Heart left ventricle (tissue), 16 donors: ENCODE measurements around the gene SRRD. TPM values are rescaled to one million over a fixed set of nuclear protein-coding genes. Genes with fewer than 3 reads are reported as not detected.

Experiments
- ATAC-seq, 4 donors: fragments of 200-7000 bp; cut with Tn5 transposase; one replicate each; pipeline ENCODE4 v1.9.1; 2020 to 2022; ENCODE audit warnings: moderate library complexity in 4 of 4, mild to moderate bottlenecking in 3 of 4, moderate number of reproducible peaks in 1 of 4
- DNase-seq, 5 donors: peaks; one replicate each; pipeline ENCODE4 v3.0.0-alpha.2; 2020
- H3K27ac ChIP-seq, 12 donors: fragments of 200-600 bp; sonication (generic) in 4 of 12; one replicate each; pipeline versions ENCODE4 v1.5.0 to v1.8.0; 2016 to 2022; ENCODE audit warnings: mild to moderate bottlenecking in 2 of 12
- H3K27me3 ChIP-seq, 9 donors: fragments of 200-600 bp; sonication (generic) in 2 of 9; one replicate each; pipeline versions ENCODE4 v1.5.1 to v1.8.0; 2016 to 2022; ENCODE audit warnings: mild to moderate bottlenecking in 3 of 9
- H3K36me3 ChIP-seq, 9 donors: fragments of 200-600 bp; sonication (generic) in 2 of 9; one replicate each; pipeline versions ENCODE4 v1.5.0 to v1.8.0; 2018 to 2022; ENCODE audit warnings: mild to moderate bottlenecking in 2 of 9
- H3K4me1 ChIP-seq, 12 donors: fragments of 200-600 bp; sonication (generic) in 4 of 12; one replicate each; pipeline versions ENCODE4 v1.5.0 to v1.8.0; 2016 to 2022; ENCODE audit warnings: mild to moderate bottlenecking in 3 of 12
- H3K4me3 ChIP-seq, 12 donors: fragments of 200-600 bp; sonication (generic) in 4 of 12; one replicate each; pipeline versions ENCODE4 v1.5.0 to v1.8.0; 2017 to 2022; ENCODE audit warnings: mild to moderate bottlenecking in 9 of 12, moderate library complexity in 4 of 12
- H3K9me3 ChIP-seq, 12 donors: fragments of 200-600 bp; sonication (generic) in 4 of 12; one replicate each; pipeline versions ENCODE4 v1.5.0 to v1.8.0; 2016 to 2022; ENCODE audit warnings: mild to moderate bottlenecking in 1 of 12
- CTCF ChIP-seq, 12 donors: fragments of 200-600 bp; sonication (generic) in 4 of 12; IDR thresholded peaks; one replicate each; pipeline versions ENCODE4 v1.5.0 to v1.8.0; 2018 to 2022; ENCODE audit warnings: antibody characterized with exemption in 12 of 12, mild to moderate bottlenecking in 5 of 12
- POLR2A ChIP-seq, 2 donors: fragments of 450-650 bp; IDR thresholded peaks; one replicate each; pipeline ENCODE4 v1.6.1; 2017; ENCODE audit warnings: antibody characterized with exemption in 2 of 2, mild to moderate bottlenecking in 2 of 2, moderate library complexity in 2 of 2
- WGBS, 4 donors: extraction: QIAGEN DNeasy Blood & Tissue Kit in 2 of 4; methylation state at CpG; one replicate each; pipeline versions ENCODE4 v1.1.5 to v1.1.7; 2013 to 2018; 5-methylcytosine and 5-hydroxymethylcytosine counted together
- intact Hi-C, 10 donors: fragments of 100-400 bp; cut with DNase I; formaldehyde crosslinking; loops; one replicate each; pipeline versions ENCODE4 v1.11.1 to v1.14.2; 2022
- long read RNA-seq, 3 donors: library from polyadenylated mRNA; unstranded; transcript quantifications; one replicate each; pipeline ENCODE4 v2.0.0, GENCODE V29; 2020 to 2021
- polyA plus RNA-seq, 2 donors: library from polyadenylated mRNA; stranded (reverse); fragments of 200-250 nt; gene quantifications; one replicate each; pipeline ENCODE4 v1.2.3, GENCODE V29; 2013
- total RNA-seq, 9 donors: library from RNA; depleted of rRNA in 2 of 9; stranded (reverse); fragments of >200 nt in 2 of 9; fragmentation: NEBNext Ultra II Directional in 3 of 9; extraction: Animal tissue kit (Norgen Biotek cat#: 25700) in 3 of 9; gene quantifications; one replicate each; pipeline versions ENCODE4 v1.1.0 to v1.2.4, GENCODE V29; 2016 to 2023
- donor health status: ischemic (EF 13 %, LVEDD 7.1; RV severe dilation, severe dysfunction).
- donor health status: healthy with polysubstance abuse.
- donor health status: DM: no; HTN: yes; CAD: no.
- donor health status: DM: no; HTN: no; CAD: no.
- donor health status: ischemic (EF 25% LVEDD 6.9; RV normal size, moderate dysfunction).
- donor health status: ischemic (EF 25% LVEDD 5.7; RV mildly dilated, moderate dysfunction).
- donor health status: healthy.
- donor health status: DM: yes; HTN: yes; CAD: no.
- donor health status: ischemic (EF 35%, LVEDD 5.7; RV mildly dilated, moderate dysfunction).
- donor health status: nonischemic (EF 11% LVEDD 7.7; RV severe dilation, severe dysfunction).
- donor health status: DM: yes; HTN: yes; CAD: no.
- donor health status: PGD.
- donor health status: ischemic (EF 29% LVEDD 5.4; RV normal size, mild dysfunction).
- donor health status: nonischemic (EF 23%, LVEDD 6.1; RV moderate dilation, normal function).

The SRRD gene, protein sequence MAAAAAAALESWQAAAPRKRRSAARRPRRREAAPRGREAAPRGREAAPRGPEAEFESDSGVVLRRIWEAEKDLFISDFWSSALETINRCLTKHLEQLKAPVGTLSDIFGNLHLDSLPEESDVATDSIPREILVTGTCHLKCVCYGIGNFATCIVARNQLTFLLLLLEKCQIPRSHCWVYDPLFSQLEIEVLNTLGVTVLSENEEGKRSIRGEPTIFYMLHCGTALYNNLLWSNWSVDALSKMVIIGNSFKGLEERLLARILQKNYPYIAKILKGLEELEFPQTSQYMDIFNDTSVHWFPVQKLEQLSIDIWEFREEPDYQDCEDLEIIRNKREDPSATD
- 10 to 100 TPM; 18.2 to 28.9 (median 23.4) TPM for total RNA-seq
- polyA plus RNA-seq = 10 to 100 TPM; 11.3 to 24.6 TPM
- long read RNA-seq, donor 1, full-length matches to known transcripts = 26 of 31 reads
- long read RNA-seq, donor 1, partial matches to known transcripts = 0 of 31 reads
- long read RNA-seq, donor 1, other reads (novel, unspliced or antisense) = 5 of 31 reads
- long read RNA-seq, donor 2, partial matches to known transcripts = 0 of 8 reads
- long read RNA-seq, donor 2, other reads (novel, unspliced or antisense) = 8 of 8 reads
- long read RNA-seq, donor 3, full-length matches to known transcripts = 18 of 22 reads
- long read RNA-seq, donor 3, partial matches to known transcripts = 1 of 22 reads
- long read RNA-seq, donor 3, other reads (novel, unspliced or antisense) = 3 of 22 reads

DNA sequence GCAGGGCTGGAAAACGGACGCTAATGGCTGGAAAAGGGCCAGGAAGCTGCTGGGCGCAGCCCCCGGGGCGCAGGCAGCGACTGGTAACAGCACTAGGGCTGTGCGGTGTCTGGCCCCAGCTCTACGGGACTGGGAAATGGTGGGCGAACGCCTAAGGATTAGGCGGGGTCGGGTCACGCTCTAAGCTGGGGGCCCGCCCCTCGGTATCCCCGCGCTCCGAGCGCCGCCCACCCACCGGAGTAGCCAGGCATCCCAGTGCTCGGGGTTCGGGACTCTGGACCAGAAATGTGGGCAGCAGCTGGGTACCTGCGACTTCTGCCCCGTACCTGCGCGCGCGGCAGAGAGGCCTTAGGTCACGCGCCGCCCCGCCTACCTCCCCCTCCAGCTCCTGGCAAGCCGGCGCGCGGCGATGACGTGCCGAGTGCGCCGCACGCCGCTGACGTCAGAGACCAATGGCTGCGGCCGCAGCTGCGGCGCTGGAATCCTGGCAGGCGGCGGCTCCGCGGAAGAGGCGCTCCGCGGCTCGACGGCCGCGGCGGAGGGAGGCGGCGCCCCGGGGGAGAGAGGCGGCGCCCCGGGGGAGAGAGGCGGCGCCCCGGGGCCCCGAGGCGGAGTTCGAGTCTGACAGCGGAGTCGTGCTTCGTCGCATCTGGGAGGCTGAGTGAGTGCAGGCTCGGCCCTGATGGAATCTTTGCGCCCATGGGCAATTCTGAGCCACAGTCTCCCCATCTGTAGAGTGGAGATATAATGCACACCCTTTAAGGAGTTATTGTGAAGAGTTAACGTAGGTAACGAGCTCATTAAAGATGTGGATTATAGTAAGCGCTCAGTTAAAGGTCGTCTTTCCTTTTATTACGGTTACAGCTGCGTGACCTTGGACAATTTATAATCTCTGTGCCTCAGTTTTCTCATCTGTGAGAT is at the start of gene SRRD, which contains the start of gene HPS4:
TSS of gene SRRD (plus strand) at position 439 of the 921 bp plus-strand sequence. CDS start at position 453, 14 bp downstream.
TSS of gene HPS4 (minus strand) at position 345 of the 921 bp plus-strand sequence. CDS start 2,021 bp downstream, outside the sequence.
- 1 to 2% (median 1%) methylated on average over 20 to 85 of the region's 85 CpGs for WGBS, 4 donors
- peak; percentile 8 to 79 for TF ChIP-seq POLR2A (IDR thresholded peaks at IDR 0.05)
- TF ChIP-seq CTCF (IDR thresholded peaks at IDR 0.05) = no peak
- intact Hi-C loops = no loop called here
- Histone ChIP-seq H3K27ac (peak within 1 kb of the TSS; percentile 85 to 98 (median 90)), H3K27me3 (no peaks in the 10 kb centered on the region), H3K9me3 (no peaks in the 10 kb centered on the region), H3K36me3 (peaks cover 0 to 42% (median 22%) of the 10 kb centered on the region in 9 donors), H3K4me3 (peak within 1 kb of the TSS; percentile 64 to 100 (median 86)), H3K4me1 (peaks cover 9 to 64% (median 50%) of the 10 kb centered on the region in 12 donors)
- peak; percentile 65 to 96 (median 96) for ATAC-seq
- peak; percentile 88 to 95 (median 91) for DNase-seq

GRCh38 chr22:26435327-26436093 is 48.2 kb upstream of the SRRD start:
- intact Hi-C loops = no loop called here
- Histone ChIP-seq H3K36me3 (peaks cover 0 to 9% (median 0%) of the 10 kb centered on the region in 9 donors), H3K4me1 (peaks cover 0 to 39% (median 0%) of the 10 kb centered on the region in 12 donors), H3K9me3 (no peaks in the 10 kb centered on the region), H3K27ac (no peak overlapping the region), H3K4me3 (no peak overlapping the region), H3K27me3 (peaks cover 0 to 31% (median 6%) of the 10 kb centered on the region in 9 donors)
- DNase-seq (no peak), ATAC-seq (no peak)
- 66 to 71% (median 67%) methylated on average over 11 of the region's 11 CpGs for WGBS, 4 donors
- TF ChIP-seq POLR2A (IDR thresholded peaks at IDR 0.05) (no peak), CTCF (IDR thresholded peaks at IDR 0.05) (no peak)

DNA sequence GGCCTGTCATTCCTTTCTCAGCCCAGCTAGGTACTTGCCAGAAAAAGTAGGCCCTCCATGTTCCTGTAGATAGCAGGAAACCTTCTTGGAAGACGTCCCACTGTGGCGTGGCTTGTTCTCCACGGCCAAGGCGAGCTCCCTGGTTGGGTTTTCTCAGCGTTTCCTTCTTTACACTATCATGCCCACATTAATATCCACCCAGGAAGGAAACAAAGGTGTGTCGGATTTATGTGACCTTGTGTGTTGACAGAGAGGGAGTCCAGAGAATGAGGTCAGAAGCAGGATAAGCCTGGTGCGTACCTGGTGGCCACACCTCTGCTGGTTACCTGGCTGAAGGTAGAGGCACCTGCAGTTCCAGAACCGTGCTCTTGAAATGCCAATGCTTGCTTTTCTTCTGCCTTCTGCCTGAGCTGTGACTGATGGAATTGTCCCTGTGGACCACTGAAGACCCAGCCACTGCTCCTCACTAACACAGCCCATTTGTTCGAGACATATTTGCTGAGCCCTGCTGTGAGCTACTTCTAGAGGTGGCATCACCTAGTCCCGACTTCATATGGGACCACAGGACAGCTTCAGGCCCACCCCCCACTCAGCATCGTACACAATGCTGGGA is 46.7 kb upstream of the SRRD start:
- ATAC-seq = peak in 1 of 4 donors; percentile 28
- Histone ChIP-seq H3K4me1 (peaks cover 0 to 24% (median 0%) of the 10 kb centered on the region in 12 donors), H3K27me3 (peaks cover 0 to 17% (median 0%) of the 10 kb centered on the region in 9 donors), H3K9me3 (no peaks in the 10 kb centered on the region), H3K27ac (no peak overlapping the region), H3K4me3 (no peak overlapping the region), H3K36me3 (peaks cover 0 to 9% (median 0%) of the 10 kb centered on the region in 9 donors)
- no peak for TF ChIP-seq CTCF (IDR thresholded peaks at IDR 0.05)
- no peak for TF ChIP-seq POLR2A (IDR thresholded peaks at IDR 0.05)
- intact Hi-C loops = no loop called here
- 61 to 68% (median 63%) methylated on average over 11 of the region's 11 CpGs for WGBS, 4 donors
- no peak for DNase-seq
